OCI-LY7 (cell line): ENCODE data around the gene RAD51B. TPM values are rescaled to one million over a fixed set of nuclear protein-coding genes. Genes with fewer than 3 reads are reported as not detected.

ENCODE experiments used
- BruUV-seq: library from RNA; stranded (reverse); fragments of 400-500 nt; replicated peaks from 2 replicates; lab custom pipeline; 2021; lab: Mats Ljungman, UMichigan
- CTCF ChIA-PET: fragments of 300-600 bp; sonication (Branson Sonifier 250); formaldehyde crosslinking; loops from one replicate; lab custom pipeline; 2022; ENCODE audit warnings: antibody characterized with exemption; ENCODE audit not compliant: unreplicated experiment; lab: Charles Lee
- POLR2A ChIA-PET: fragments of 300-600 bp; sonication (Branson Sonifier 250); formaldehyde crosslinking; loops from one replicate; lab custom pipeline; 2022; ENCODE audit warnings: antibody characterized with exemption; lab: Charles Lee
- DNase-seq: peaks from one replicate; pipeline ENCODE4 v3.0.0-alpha.2; 2015; ENCODE audit warnings: low spot score
- H2AFZ ChIP-seq: fragments of 200-600 bp; sonication (generic), shearing (Covaris generic); 2 replicates; pipeline ENCODE4 v1.6.1; 2014; ENCODE audit warnings: mild to moderate bottlenecking, antibody characterized with exemption, low read length, moderate library complexity
- H3K27ac ChIP-seq: fragments of 200-600 bp; sonication (generic); 2 replicates; pipeline ENCODE4 v1.5.1; 2014; ENCODE audit warnings: mixed run types, low read depth, mild to moderate bottlenecking, moderate library complexity, low read length, inconsistent platforms; ENCODE audit not compliant: poor library complexity, severe bottlenecking
- H3K36me3 ChIP-seq: fragments of 200-600 bp; sonication (generic); 2 replicates; pipeline ENCODE4 v1.6.1; 2014; ENCODE audit warnings: mild to moderate bottlenecking, antibody characterized with exemption, low read length, moderate library complexity, mixed read lengths; ENCODE audit not compliant: insufficient read depth
- H3K4me1 ChIP-seq: fragments of 200-600 bp; sonication (generic); 2 replicates; pipeline ENCODE4 v1.5.1; 2014; ENCODE audit warnings: mild to moderate bottlenecking, low read length; ENCODE audit not compliant: insufficient read depth, poor library complexity, severe bottlenecking
- H3K4me2 ChIP-seq: fragments of 200-600 bp; sonication (generic); 2 replicates; pipeline ENCODE4 v1.6.1; 2014; ENCODE audit warnings: mild to moderate bottlenecking, low read length
- H3K4me3 ChIP-seq: fragments of 200-600 bp; sonication (generic); 2 replicates; pipeline ENCODE4 v1.5.1; 2014; ENCODE audit warnings: mild to moderate bottlenecking, low read depth, low read length; ENCODE audit not compliant: poor library complexity, severe bottlenecking
- H3K79me2 ChIP-seq: fragments of 200-600 bp; sonication (generic); 2 replicates; pipeline ENCODE4 v1.6.1; 2016; ENCODE audit warnings: low read depth, mild to moderate bottlenecking, low read length, moderate library complexity, mixed read lengths; ENCODE audit not compliant: insufficient read depth
- H3K9me2 ChIP-seq: fragments of 200-600 bp; sonication (generic); 2 replicates; pipeline ENCODE4 v1.6.1; 2016; ENCODE audit warnings: mild to moderate bottlenecking, low read length, mixed read lengths; ENCODE audit not compliant: insufficient read depth
- H3K9me3 ChIP-seq: fragments of 200-600 bp; sonication (generic); 2 replicates; pipeline ENCODE4 v1.6.1; 2014; ENCODE audit warnings: mild to moderate bottlenecking, mixed run types, low read length, mixed read lengths
- H4K20me1 ChIP-seq: fragments of 200-600 bp; sonication (generic); 2 replicates; pipeline ENCODE4 v1.6.1; 2014; ENCODE audit warnings: mild to moderate bottlenecking, antibody characterized with exemption, low read length, moderate library complexity, mixed read lengths; ENCODE audit not compliant: insufficient read depth
- CTCF ChIP-seq: fragments of 200-600 bp; sonication (generic); conservative IDR thresholded peaks from 2 replicates; pipeline ENCODE4 v1.5.1; 2014; ENCODE audit warnings: mild to moderate bottlenecking, antibody characterized with exemption, low read length, moderate library complexity, mixed read lengths
- EZH2phosphoT487 ChIP-seq: fragments of 200-600 bp; sonication (generic); IDR thresholded peaks from 2 replicates; pipeline ENCODE4 v1.6.1; 2018; ENCODE audit warnings: low read depth, borderline replicate concordance, mild to moderate bottlenecking, mixed run types, antibody characterized with exemption, low read length, moderate library complexity, mixed read lengths
- intact Hi-C: fragments of 100-400 bp; cut with micrococcal nuclease; formaldehyde crosslinking; loops from one replicate; pipeline ENCODE4 v1.10.0; 2022; ENCODE audit not compliant: unreplicated experiment
- total RNA-seq, 2 experiments: library from RNA; depleted of rRNA in 1 of 2; stranded (reverse); fragments of >200 nt in 1 of 2; shearing (Covaris generic) in 1 of 2; gene quantifications; 2 replicates each; pipeline ENCODE4 v1.2.3, GENCODE V29; 2014 to 2022

The RAD51B gene
- total RNA-seq, 2 experiments from 2014 or later = 41.4 to 89.9 TPM

GRCh38 chr14:68701001-68701741, 881.6 kb downstream of the RAD51B start:
- ChIA-PET CTCF (interaction anchor here (0.6 to 1.2 kb wide), 2 partner anchors 13 to 188 kb away, joined by 3 to 4 read pairs; no protein-coding TSS in a partner anchor), POLR2A (interaction anchor here (0.7 to 0.8 kb wide), 2 partner anchors 17 to 19 kb away, joined by 3 to 4 read pairs; no protein-coding TSS in a partner anchor)
- Histone ChIP-seq H3K36me3 (no peaks in the 10 kb centered on the region), H3K9me3 (no peaks in the 10 kb centered on the region), H4K20me1 (no peaks in the 10 kb centered on the region), H2AFZ (no peak overlapping the region), H3K4me1 (peaks cover 4% of the 10 kb centered on the region), H3K27ac (no peak overlapping the region), H3K79me2 (no peaks in the 10 kb centered on the region), H3K4me3 (no peak overlapping the region), H3K9me2 (no peaks in the 10 kb centered on the region), H3K4me2 (no peak overlapping the region)
- intact Hi-C loops = no loop called here
- DNase-seq = no peak
- no peak for TF ChIP-seq EZH2phosphoT487
- no peak for TF ChIP-seq CTCF
- BruUV-seq = no TSS peak

- H4K20me1 ChIP-seq = no peaks in the 10 kb centered on the region
- no peak overlapping the region for H3K4me3 ChIP-seq
- H3K9me3 ChIP-seq = no peaks in the 10 kb centered on the region
- BruUV-seq = no TSS peak
- H3K9me2 ChIP-seq = no peaks in the 10 kb centered on the region
- no peak overlapping the region for H2AFZ ChIP-seq
- no peak for TF ChIP-seq CTCF
- no peak for TF ChIP-seq EZH2phosphoT487
- no peaks in the 10 kb centered on the region for H3K36me3 ChIP-seq
- CTCF ChIA-PET = interaction anchor here (0.5 kb wide), 1 partner anchor 54 kb away, joined by 3 read pairs; no protein-coding TSS in a partner anchor
- no peak for DNase-seq
- POLR2A ChIA-PET = interaction anchor here (0.6 kb wide), 1 partner anchor 168 kb away, joined by 3 read pairs; no protein-coding TSS in a partner anchor
- H3K4me1 ChIP-seq = peaks cover 4% of the 10 kb centered on the region
- no peaks in the 10 kb centered on the region for H3K79me2 ChIP-seq
- H3K27ac ChIP-seq = no peak overlapping the region
- H3K4me2 ChIP-seq = no peak overlapping the region
- intact Hi-C loops = no loop called here
These were observed 882.6 kb downstream of the RAD51B start for GRCh38 chr14:68702135-68702534.

- Histone ChIP-seq H3K27ac (no peak overlapping the region), H3K9me3 (no peaks in the 10 kb centered on the region), H3K79me2 (no peaks in the 10 kb centered on the region), H3K4me3 (no peak overlapping the region), H3K4me1 (peaks cover 4% of the 10 kb centered on the region), H2AFZ (no peak overlapping the region), H4K20me1 (no peaks in the 10 kb centered on the region), H3K4me2 (no peak overlapping the region), H3K36me3 (no peaks in the 10 kb centered on the region), H3K9me2 (no peaks in the 10 kb centered on the region)
- TF ChIP-seq EZH2phosphoT487 (no peak), CTCF (no peak)
- CTCF ChIA-PET = no interaction called here
- DNase-seq = no peak
- BruUV-seq = no TSS peak
- POLR2A ChIA-PET = interaction anchor here (0.6 to 0.8 kb wide), 2 partner anchors 115 to 168 kb away, joined by 3 read pairs; no protein-coding TSS in a partner anchor
- intact Hi-C loops = no loop called here
These were observed 883.0 kb downstream of the RAD51B start for GRCh38 chr14:68702578-68702977.
